ENCODE measurements around the gene CENPO.

Gene CENPO, protein sequence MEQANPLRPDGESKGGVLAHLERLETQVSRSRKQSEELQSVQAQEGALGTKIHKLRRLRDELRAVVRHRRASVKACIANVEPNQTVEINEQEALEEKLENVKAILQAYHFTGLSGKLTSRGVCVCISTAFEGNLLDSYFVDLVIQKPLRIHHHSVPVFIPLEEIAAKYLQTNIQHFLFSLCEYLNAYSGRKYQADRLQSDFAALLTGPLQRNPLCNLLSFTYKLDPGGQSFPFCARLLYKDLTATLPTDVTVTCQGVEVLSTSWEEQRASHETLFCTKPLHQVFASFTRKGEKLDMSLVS

DNA sequence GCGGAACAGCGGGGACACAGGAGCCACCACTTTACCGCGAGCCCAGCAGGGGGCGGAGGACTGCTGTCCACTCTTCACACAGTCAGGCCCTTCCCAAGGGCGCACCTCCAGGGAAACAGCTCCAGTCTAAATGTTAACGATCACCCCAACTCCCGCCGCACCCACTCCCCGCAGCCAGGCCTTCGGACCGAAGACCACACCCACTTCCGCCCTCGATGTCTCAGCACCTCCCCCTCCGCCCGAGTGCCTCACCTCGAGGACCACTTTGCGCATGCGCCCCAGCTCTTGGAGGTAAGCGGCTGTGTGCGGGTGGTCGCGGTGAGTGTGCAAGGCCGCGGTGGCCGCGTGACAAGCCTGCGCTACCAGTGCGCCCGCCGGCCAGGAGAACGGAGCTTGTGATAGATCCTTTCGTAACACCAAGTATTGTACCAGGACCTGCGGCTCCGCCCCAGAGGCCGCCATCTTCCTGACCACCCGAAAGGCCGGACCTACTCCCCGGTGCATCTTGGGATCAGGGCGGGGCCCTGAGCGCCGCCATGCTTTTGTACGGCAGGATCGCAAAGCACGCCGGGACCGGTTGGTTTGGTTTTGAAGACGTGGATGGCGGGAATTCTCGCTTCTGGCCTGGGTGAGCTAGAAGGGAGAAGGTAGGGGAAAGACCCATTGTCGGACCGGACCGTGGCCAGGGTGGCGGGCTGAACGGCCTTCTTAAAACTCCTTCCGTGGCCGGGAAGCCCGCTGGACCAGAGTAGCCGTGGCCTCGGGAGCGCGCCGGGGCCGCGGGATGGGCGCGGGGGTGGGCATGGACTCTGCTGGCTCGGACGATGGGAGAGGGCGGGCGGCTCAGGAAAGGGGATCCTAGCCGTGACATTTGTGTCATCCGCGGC, at the start of gene CENPO, which contains the start of gene PTRHD1:
CENPO (plus strand) TSS at position 552 of the 887 bp plus-strand sequence. CDS start 495 bp downstream, outside the sequence.
PTRHD1 (minus strand) TSS at position 518 of the 887 bp plus-strand sequence; CDS start at position 504, 14 bp downstream.
- DNase-seq, result peak; percentile 99

DNA sequence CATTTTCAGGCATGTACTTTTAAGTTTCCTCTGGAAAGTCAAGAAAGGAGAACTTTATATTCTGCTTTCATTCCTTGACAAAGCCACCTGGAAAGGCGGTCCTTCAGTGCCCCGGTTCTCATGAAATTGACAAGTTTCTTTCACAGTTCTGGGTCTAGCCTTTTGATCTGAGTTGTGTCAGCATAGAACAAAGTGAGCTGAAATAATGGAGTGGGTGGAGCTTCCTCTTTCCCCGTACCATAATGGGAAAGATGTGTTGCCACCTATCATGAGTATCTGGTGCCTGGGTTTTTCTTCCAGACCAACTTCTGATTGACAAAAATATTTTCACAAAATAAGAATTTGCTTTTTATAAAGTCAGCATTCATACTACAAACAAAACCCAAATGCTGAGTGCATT, 49.3 kb upstream of the CENPO start:
- DNase-seq, result no peak

DNA sequence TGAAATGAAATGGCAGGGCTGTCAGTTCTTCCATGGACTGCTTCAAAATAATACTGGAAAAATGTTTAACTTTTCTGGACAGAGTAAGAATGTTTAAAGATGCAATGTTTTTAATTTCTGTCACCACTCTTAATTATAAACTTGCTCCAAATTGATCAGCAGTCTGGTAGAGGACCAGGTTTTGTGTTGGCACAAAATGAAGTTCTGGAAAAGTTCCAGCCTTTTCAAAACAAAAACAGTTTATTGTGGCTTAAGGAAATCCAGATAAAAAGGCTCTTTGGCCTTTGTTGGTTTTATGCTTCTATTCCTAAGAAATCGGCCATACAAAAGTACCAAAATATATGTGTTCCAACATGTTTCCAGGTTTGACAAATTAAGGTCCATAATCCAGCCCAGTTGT, 48.9 kb upstream of the CENPO start:
- no peak for DNase-seq

DNA sequence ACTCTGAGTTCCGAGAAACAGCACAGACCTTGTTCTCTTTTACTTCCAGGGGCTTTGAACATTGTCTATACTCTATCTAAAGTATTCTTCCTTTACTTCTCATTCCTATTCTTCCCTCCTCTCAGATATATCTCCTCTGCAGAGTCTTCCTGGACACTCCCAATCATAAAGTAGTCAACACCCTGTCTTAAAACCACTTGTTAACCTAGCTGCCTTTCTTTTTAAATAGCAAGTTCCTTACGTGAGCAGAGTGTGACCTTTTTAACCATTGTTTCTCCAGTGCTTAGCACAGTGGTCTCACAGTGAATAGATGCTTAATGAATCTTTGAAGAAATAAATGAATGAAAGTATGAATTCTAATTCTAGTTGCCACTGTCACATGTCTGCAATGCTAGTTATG, 47.4 kb upstream of the CENPO start:
- no peak for DNase-seq

DNA sequence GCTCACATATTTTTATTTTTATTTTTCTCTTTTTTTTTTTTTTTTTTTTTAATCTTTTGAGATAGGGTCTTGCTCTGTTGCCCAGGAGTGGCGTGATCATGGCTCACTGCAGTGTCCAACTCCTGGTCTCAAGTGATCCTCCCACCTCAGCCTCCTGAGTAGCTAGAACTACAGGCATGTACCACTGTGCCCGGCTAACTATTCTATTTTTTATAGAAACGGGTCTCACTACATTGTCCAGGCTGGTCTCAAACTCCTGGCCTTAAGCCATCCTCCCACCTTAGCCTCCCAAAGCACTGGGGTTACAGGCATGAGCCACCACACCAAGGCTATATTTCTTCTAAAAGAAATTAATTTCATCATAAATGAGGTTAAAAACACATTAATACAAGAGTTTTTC, 45.9 kb upstream of the CENPO start:
- DNase-seq, result no peak

DNA sequence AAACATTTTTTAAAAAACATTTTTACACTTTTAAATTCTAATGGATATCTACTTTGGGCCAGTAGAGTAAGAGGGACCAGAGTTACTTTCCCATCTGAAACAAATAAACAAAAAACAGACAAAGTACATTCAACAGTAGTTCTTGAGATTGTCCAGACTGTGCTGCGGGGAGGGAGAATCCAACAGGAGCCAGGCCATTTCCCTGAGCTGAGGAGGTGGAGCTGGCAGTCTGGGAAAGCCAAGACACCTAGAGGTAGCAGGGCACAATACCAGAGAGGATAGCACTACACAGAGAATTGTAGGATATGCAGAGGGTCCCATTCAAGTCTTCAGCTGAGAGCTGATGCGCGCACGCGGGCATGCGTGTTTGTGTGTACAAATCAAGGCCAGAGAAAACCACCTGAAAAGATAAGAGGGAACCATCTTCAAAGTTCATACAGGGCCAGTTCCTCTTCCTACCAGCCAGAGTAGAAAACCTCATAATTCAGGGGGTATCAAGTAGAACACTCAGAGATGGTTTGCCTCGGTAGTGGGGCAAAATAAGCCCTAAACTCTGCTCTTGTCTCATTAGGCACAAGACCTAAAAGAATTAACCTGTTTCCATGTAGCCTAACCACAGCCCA, 44.0 kb upstream of the CENPO start:
- DNase-seq, result no peak

DNA sequence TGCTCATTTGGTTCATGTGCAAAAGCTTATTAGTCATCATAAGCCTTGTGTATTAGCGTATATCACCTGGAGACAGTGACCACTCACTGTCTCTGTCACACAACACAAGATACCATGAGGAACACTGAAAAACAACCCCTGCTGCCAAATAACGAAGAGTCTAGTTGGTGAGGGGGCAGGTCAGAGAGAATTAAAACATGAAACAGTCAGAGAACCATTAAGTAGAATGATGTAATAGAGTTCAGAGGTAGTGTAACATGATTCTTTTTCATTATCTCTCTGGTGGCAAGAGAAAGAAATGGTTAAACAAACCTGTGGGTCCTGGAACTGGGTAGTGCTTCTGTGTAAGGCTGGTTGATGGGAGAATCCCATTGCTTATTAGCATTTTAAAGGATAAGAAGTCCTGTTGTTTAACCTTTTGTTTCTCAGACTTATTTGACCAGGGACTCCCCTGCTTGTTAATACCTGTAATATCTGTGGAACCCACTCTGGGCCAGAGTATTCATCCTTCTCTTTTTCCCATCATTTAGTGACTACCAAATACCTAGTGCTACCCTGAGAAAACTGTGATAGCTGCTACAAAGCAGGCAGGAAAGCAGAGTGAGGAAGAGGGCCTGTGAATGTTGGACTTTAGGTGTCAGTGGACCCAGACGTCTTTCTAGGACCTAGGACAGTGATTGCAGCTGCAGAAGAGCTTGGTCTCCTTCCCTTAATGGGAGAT, 38.1 kb upstream of the CENPO start:
- DNase-seq, result peak; percentile 31

DNA sequence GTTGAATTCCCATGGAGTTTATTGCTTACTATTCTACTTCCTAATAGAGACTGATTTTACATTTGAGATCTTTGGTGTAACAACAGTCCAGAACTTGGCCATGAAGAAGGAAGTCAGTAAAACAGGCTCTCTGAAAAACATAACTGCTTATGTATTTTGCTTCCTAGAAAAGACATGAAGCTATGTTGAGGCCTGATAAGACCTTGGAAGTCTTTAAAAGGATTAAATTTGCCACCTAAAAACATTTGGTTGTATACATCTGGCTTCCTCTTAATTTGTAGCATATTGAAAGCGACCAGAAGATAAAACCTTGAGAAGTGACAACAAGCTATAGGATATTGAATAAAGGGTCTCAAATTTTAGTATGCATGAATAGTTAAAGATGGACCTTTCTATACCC, 36.4 kb upstream of the CENPO start:
- no peak for DNase-seq

DNA sequence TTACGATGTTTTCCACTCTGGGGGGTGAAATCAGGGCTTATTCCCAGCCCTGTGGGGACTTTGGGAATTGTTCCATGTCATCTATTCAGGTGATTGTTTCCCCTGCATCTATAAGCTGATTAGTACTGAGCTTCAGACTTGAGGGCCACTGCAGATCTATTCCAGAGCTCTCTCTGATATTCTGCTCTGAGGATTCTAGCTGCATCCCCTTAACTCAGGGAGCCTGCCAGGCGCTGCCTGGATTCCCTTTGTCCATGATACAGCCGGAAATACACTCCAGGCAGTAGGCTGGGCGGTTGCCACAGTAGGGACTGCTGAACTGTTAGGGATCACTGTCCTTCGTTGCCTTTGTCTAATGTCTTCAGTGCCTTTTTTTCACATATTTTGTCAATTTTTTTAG, 31.4 kb upstream of the CENPO start:
- DNase-seq, result no peak

DNA sequence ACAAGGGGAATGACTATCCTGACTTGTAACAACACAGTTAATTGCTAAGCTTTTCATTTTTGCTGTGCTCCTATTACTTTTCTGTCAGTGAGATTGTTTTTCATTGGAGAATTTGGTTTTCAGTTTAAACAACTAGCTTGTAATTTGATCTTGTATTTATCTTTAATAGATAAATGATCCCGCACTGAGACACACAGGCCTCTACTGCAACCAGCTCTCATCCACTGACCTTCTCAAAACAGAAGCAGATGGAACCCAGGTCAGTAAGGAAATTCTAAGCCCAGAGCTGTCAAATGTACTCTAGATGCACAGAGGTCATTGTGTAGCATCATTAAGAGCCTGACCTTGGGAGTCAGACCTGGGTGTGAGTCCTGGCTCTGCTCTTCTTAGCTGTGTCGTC, 30.7 kb upstream of the CENPO start:
- peak; percentile 20 for DNase-seq

DNA sequence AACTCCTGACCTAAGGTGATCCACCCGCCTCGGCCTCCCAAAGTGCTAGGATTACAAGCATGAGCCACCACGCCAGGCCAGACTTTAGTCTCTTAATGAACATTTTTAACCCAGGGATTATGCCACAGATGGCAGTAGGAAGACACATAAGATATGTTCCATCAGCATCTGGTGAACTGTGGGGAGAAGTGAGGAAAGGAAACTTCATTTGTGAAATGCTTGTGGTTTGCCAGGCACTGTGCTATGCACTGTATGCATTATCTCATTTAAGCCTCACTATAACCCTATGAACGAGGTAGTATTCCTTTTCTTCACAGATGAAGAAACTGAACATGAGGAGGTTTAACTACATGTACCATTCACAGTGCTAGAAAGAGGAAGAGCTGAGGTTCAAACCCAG, 29.4 kb upstream of the CENPO start:
- DNase-seq, result no peak

DNA sequence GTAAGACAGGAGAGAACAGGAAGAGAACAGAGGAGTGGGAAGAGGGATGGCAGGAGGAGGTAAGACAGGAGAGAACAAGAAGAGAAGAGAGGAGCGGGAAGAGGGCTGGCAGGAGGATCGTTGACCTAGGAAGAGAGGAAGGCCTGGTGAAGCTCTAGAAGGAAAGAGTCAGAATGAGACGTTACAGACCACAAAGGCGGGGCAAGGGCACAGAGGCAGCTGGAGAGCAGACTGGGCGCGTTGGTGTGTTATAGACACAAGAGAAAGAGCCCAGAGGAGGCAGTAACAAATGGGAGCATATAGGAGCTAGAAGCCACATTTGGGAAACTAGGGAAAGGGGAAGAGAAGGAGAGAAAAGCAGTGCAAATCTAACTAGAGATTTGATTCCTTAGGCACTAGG, 26.6 kb upstream of the CENPO start:
- no peak for DNase-seq

DNA sequence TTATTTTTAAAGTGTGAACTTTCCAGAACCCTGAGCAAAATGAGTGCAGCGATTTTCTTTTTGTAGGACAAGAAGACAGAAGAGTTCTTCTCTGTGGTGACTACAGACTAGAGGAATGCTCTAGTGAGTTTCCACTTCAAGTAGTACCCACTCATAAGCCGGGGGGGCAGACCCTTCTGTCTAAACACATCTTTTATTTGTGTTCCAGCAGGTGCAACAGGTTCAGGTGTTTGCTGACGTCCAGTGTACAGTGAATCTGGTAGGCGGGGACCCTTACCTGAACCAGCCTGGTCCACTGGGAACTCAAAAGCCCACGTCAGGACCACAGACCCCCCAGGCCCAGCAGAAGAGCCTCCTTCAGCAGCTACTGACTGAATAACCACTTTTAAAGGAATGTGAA, 25.2 kb upstream of the CENPO start:
- DNase-seq, result no peak

DNA sequence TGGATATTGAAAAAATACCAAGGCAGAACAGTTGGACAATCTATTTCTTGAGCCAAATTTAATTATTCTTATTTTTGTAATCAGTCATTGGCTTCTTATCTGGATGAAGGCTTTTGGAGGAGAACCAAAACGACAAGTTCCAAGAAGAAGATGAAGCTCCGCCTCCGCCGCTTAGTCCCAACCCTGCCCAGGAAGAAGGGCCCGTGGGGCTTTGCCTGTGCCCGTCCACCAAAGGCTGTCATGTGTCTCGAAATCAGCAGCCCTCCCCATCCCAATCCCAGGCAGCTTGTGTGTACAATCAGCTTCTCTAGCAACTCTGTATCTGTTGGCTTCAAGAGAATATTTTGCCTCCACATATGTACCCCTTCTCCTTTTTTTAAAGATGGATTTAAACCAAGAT, 24.6 kb upstream of the CENPO start:
- DNase-seq, result no peak

DNA sequence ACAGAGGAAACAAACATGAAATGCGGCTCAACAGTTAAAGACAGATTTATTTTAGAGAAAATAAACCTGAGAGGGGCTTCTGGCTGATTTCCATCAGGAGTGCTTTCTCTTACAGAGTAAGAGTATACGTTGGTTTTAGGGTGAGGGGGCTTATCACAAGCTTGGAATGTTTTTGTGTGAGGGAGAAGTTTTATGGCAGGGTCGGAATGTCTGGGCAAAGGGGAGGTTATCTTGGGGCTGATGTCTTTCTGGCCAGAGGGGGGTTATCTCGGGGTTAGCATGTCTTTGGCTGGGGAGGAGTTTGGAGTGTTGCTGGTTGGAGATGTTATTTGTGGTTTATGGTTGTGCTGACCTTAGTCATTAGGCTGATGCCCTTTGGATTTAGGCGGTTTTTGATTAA, 22.2 kb upstream of the CENPO start:
- DNase-seq, result no peak

DNA sequence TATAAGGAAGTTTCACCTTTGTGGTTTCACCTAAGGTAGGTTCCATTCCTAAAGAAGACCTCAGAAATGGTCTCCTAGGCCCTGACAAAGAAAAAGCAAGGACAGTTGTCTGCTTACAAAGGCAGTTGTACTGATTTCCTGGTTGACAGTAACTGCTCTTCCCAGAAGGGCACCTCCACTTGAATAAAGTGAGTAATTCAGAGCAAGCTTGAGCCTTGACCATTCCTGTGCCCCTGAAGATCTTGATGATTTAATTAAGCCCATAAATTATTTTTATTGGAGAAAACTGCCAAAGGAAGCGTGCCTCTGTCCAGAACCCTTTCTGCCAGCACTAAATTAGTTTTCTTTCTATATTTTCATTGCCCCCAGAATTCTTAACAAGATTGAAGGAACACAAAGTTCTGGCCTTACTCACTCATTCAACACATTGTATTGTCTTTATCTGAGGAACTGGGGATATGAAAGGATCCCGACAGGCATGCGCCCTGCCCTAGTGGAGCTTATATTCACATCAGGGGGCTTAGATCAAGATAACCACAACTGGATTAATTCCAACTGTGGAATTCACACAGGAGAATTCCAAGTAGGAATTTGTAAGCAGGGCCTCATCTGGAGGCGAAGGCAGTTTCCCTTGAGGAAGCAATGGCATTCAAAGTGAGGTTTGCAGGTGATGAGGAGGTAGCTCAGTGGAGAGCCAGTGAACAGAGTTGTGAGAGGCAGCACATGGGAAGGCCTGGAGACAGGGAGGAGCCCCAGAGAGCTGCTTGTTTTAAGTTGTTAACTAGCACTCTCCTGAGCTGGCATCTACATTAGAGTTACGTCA, 21.2 kb upstream of the CENPO start:
- DNase-seq, result no peak

DNA sequence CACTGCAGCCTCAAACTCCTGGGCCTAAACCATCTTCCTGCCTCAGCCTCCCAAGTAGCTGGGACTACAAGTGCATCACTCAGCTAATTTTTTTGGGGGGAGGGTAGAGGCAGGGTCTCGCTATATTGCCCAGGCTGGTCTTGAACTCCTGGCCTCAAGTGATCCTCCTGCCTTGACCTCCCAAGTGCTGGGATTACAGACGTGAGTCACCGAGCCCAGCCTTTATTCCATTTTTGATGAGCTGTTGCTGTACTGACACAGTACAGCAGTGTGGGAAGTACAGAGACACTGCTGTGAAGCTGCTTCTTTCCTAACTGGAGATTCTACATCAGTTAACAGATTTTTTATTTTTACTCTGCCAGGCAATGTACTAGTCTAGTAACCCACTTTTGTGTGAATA, 18.9 kb upstream of the CENPO start:
- DNase-seq, result no peak

DNA sequence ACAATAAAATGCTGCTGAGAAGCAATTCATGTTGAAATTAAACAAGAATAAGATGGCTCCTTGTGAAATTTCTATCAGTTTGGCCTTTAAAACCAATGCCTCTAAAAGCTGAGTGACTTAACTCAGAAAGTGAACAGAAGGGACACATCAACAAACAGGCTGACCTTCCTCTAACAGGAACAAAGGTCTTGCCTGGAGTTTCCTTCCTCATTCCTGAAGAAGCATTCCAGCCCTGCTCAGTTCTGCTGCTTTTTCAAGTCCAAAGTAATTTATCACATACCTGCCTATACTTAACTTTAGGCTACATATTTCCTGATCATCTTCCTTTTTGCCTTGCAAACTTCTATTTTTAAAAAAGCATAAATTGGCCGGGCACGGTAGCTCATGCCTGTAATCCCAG, 14.1 kb upstream of the CENPO start:
- DNase-seq, result no peak

DNA sequence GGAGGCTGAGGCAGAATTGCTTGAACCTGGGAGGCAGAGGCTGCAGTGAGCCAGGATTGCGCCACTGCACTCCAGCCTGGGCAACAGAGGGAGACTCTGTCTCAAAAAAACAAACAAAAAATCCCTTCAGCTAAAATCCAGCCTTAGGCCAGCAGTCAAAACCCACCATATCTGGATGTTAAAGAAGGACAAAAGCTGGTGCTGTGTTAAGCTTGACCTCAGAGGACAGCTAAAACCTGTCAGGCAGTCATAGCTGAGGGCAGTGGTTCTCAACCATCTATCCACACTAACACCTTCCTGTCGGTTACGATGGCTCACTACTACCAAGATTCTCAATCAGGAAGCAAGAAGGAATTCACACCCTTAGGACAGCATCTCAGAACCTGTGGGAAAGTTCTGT, 9.6 kb upstream of the CENPO start:
- DNase-seq, result no peak

DNA sequence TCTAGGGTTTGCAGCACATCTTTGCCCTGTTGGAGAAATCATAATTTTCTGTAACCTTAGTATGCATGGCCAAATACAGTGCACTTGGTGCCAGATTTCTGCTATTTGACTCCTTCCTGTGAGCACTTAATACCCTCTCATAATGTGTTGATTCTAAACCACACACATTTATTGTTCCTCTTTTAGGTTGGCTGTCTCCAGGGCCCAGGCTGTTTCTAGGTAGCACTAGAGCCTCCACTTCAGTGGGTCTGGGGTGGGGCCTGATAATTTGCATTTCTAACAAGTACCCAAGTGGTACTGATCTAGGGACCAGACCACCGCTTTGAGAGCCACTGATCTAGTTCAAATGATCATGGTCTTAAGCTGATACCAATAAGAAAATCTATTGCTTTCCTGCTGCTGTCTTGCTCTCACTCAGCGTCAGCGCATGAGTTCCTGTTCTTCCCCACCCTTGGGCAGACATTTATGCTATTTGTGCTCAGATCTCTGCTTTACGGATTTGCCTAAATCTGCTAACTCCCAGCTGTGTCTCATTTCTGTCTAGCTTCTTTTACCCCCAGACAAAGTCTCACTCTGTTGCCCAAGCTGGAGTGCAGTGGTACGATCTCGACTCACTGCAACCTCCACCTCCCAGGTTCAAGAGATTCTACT, 7.4 kb upstream of the CENPO start:
- DNase-seq, result peak; percentile 43

DNA sequence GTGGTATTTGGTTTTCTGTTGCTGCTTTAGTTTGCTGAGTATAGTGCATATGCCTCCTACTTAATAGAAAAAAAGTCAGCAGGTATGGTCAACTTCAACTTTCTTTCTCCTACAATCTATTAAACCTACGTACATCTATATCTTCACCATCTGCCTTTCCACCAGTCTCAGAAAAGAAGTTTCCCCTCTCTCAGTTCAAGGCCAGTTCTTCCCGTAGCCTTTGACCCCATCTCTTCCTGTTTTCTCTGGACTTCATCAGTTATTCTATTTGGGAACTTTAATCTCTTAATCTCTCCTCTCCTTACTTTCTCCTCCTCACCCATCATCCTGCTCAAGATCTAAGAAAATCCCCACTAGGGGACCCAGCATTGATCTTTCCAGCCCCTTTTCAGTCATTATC, 5.7 kb upstream of the CENPO start:
- DNase-seq, result no peak

DNA sequence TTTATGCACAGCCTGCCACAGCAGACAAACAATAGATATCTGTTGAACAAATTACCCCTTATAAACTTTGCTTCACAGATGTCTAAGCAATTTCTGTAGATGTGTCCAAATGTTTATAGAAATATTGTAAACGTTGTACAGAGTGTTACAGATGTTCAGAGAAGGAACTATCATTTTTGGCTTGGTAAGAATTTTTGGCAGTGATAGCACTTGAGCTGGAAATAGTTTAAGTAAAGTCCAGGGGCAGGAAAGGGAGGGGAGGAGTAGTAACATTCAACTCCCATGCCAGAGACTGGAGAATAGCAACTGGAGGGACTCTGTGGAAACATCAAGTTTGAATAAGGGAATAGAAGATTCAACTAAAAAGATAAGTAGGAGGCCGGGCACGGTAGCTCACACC, 4.4 kb upstream of the CENPO start:
- DNase-seq, result no peak

Data from NCI-H2171 treated with DMSO at 0.1 percent for 48 hours (cell line).